ENCODE measurements around the gene TRAPPC2. TPM values are rescaled to one million over a fixed set of nuclear protein-coding genes. Genes with fewer than 3 reads are reported as not detected.

The TRAPPC2 gene
- total and polyA plus RNA-seq, 9 of the 15 experiments (the other 6 are each of a cell fraction or from before 2014, with no cell fraction given): 10.3 to 30.6 (median 18.6) TPM

- TF ChIP-seq NFYB (IDR thresholded peaks at IDR 0.05; ENCODE audit: extremely low read depth, insufficient read length): no peak
- no peak for TF ChIP-seq ZNF57 (CRISPR knock-in tag; IDR thresholded peaks at IDR 0.05)
- TF ChIP-seq, protein P1, sequence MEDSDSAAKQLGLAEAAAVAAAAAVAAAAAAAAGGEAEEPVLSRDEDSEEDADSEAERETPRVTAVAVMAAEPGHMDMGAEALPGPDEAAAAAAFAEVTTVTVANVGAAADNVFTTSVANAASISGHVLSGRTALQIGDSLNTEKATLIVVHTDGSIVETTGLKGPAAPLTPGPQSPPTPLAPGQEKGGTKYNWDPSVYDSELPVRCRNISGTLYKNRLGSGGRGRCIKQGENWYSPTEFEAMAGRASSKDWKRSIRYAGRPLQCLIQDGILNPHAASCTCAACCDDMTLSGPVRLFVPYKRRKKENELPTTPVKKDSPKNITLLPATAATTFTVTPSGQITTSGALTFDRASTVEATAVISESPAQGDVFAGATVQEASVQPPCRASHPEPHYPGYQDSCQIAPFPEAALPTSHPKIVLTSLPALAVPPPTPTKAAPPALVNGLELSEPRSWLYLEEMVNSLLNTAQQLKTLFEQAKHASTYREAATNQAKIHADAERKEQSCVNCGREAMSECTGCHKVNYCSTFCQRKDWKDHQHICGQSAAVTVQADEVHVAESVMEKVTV (CRISPR knock-in tag; IDR thresholded peaks at IDR 0.05): no peak
- no peak for TF ChIP-seq PCBP1 (IDR thresholded peaks at IDR 0.05; ENCODE audit: low read depth, low read length, poor library complexity, severe bottlenecking)
- 0 out of 2 replicates have a peak, but pooled peaks have one; percentile 28 for TF ChIP-seq SPI1 (IDR thresholded peaks at IDR 0.05; ENCODE audit: borderline replicate concordance, low read depth, low read length)
- TF ChIP-seq ATF3 (IDR thresholded peaks at IDR 0.05): peak; percentile 40; the same call in 1 of the 2 replicates
- TF ChIP-seq ATF3 (CRISPR knock-in tag; conservative IDR thresholded peaks at IDR 0.05): no peak
- no peak for TF ChIP-seq ETV5 (CRISPR knock-in tag; IDR thresholded peaks at IDR 0.05; ENCODE audit: low read depth)
- TF ChIP-seq MYNN (IDR thresholded peaks at IDR 0.05): no peak
- no peak for TF ChIP-seq MYNN (CRISPR knock-in tag; IDR thresholded peaks at IDR 0.05)
- TF ChIP-seq SMAD1 (IDR thresholded peaks at IDR 0.05; ENCODE audit: low read depth, low read length, partially characterized antibody): no peak
- TF ChIP-seq, protein P2, sequence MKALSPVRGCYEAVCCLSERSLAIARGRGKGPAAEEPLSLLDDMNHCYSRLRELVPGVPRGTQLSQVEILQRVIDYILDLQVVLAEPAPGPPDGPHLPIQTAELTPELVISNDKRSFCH (CRISPR knock-in tag; IDR thresholded peaks at IDR 0.05): no peak
- TF ChIP-seq, protein P2 (tag; IDR thresholded peaks at IDR 0.05): no peak
- no peak for TF ChIP-seq MYC (IDR thresholded peaks at IDR 0.05; ENCODE audit: low read depth, low read length)
- TF ChIP-seq MYC (CRISPR knock-in tag; IDR thresholded peaks at IDR 0.05; ENCODE audit: borderline replicate concordance, low read depth): no peak
- ChIA-PET POLR2A (interaction anchor here (0.9 kb wide), 1 partner anchor 10 kb away, joined by 3 read pairs; no protein-coding TSS in a partner anchor), CTCF (ENCODE audit: low intra/inter-chr PET ratio) (no interaction called here)
- Histone ChIP-seq H3K9ac (ENCODE audit: insufficient read depth in 1 of 2, low read depth in 2 of 2, low read length in 2 of 2) (peak overlapping the region in 1 of 2 experiments; percentile 48; a peak in 1 of 4 replicates), H3K27ac (ENCODE audit: extremely low read depth, low read depth, low read length) (no peak overlapping the region), H3K9me3 (replicated peaks; ENCODE audit: control insufficient read depth, insufficient read depth, low read depth, low read length) (no peaks in the 10 kb centered on the region), H3K4me2 (ENCODE audit: insufficient read depth, low read length) (0 out of 2 replicates have a peak overlapping the region, but pooled peaks have one; percentile 31), H3K36me3 (ENCODE audit: control insufficient read depth, insufficient read depth, low read length) (peaks cover 12% of the 10 kb centered on the region; the same call in 1 of the 3 replicates), H3K27me3 (ENCODE audit: control insufficient read depth in 2 of 2, insufficient read depth in 2 of 2, low read length in 2 of 2) (no peaks in the 10 kb centered on the region), H4K20me1 (replicated peaks; ENCODE audit: control insufficient read depth, insufficient read depth, low read length) (peaks cover 27% of the 10 kb centered on the region; the same call in 1 of the 2 replicates), H3K9me1 (ENCODE audit: control insufficient read depth, insufficient read depth, low read length) (no peaks in the 10 kb centered on the region), H3K4me3 (no peak overlapping the region), H2AFZ (ENCODE audit: low read depth, low read length) (no peak overlapping the region), H3K79me2 (ENCODE audit: control insufficient read depth, insufficient read depth, low read length) (peaks cover 91% of the 10 kb centered on the region), H3K4me1 (replicated peaks in 1 of 2; ENCODE audit: control insufficient read depth in 2 of 2, insufficient read depth in 2 of 2, low read length in 2 of 2) (peaks cover 6 to 48% of the 10 kb centered on the region in 2 experiments; a peak in 4 of 5 replicates)
- intact Hi-C loops (cut with micrococcal nuclease) (no loop called here), in situ Hi-C loops (cut with MboI) (no loop called here)
- FAIRE-seq (no peak), DNase-seq (ENCODE audit: extremely low read depth in 1 of 4, low spot score in 3 of 4) (no peak), ATAC-seq (no peak)
- no TSS peak for BruUV-seq (replicated peaks)
- WGBS (ENCODE audit: insufficient coverage, low coverage, missing lambda C conversion rate): 61% methylated on average over 6 of the region's 7 CpGs
These were observed 41.0 kb downstream of the TRAPPC2 start for GRCh38 chrX:13693341-13693961.

All from K562 (cell line).